RKO (cell line): ENCODE measurements around the gene H2BK1.

Source experiments
- DNase-seq: peaks from one replicate; pipeline ENCODE4 v3.0.0-alpha.2; 2016; ENCODE audit warnings: low spot score

Gene H2BK1

DNA sequence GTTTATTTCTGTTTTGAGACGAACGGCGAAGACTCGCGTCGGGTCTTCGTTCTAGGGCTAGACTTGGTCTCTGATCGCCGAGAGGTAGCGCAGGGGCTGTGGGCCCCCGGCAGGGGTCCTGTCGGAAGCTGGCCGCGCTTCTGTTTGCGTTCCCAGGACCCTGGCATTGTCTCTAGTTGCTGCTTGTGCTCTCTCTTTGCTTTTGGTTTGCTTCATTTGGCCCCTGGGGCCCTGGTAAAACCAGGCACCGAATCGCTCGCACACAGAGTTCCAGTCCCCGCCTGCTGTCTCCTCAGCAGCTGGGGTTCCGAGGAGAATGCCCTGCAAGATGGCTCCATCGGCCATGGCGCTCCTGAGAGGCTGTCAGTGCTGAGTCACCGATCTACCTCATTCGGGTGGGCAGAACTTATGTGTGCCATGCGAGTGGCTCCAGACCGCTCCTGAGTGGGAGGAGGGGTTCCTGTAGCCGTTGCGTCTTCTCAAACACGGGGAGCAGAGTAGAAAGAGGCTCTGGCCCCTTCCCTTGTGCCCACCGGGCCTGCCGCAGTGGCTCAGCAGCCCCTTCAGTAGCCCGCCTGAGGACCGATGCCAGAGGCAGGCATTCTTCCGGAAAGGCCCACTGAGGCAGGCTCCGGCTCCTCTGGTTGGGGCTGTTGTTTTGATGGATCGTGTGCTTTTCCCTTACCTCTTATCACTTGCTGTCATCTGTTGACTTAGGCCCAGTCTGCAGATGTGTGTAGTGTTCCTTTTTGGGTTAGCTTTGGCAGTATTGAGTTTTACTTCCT, 22.8 kb upstream of the H2BK1 start:
- DNase-seq = peak; percentile 96

DNA sequence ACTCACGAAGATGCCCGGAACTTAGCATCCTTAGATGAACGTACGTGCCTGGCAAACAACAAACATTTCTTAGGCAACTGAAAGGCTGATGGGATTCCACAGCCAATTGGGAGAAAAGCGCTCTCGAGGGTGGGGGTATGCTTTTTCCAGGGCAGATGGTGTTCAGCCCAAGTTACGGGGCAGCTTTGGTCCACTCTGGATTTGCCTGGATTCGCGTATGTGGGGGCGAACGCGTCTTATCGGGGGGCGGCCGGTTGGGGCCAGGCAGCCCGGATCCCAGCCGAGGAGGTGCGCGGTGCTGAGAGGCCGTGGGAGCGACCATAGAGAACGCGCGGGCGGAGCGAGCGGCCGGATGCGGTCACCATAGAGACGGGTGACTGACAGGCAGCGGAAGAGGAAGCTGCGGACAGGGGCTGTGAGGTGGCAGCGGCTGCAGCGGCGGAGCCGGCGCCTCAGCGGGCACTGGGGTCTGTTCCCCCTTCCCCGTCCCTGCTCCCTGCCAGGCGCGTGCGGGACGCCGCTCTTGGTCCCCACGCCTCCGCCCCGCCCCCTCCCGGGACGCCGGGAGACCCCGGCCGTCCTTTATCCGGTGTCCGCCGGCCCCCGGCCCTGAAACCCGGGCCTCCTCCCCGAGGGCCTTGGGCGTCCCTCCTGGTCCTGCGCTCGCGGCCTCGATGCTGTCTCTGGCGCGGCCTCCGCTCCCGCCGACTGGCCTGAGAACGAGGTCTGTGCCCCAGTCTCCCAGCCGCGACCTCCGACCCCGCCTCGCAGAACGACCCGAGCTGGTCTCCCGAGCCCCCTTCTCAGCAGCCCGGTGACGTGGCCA, 22.0 kb upstream of the H2BK1 start, which contains the start of gene CHPF2:
Gene CHPF2 (plus strand): TSS at position 393 of the 826 bp plus-strand sequence. CDS start 1,529 bp downstream, outside the sequence.
- DNase-seq = peak; percentile 94

DNA sequence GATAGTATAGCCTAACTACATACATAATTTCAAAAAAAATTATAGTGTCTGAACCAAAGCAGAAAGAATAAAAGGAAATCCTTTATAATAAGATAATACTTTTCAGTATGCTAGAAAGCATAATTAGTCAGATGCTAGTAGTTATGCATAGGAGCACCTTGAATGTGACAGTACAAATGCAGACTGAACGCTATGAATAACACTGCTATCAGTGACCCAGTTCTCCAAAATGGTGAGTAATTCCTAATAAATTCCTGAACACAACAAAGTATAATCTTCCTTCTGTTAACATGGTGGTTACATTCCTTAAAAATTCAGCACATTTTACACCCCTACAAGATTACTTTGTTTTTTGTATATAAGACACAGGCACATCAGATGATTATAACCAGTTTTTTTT, 20.8 kb upstream of the H2BK1 start:
- DNase-seq = peak; percentile 50

DNA sequence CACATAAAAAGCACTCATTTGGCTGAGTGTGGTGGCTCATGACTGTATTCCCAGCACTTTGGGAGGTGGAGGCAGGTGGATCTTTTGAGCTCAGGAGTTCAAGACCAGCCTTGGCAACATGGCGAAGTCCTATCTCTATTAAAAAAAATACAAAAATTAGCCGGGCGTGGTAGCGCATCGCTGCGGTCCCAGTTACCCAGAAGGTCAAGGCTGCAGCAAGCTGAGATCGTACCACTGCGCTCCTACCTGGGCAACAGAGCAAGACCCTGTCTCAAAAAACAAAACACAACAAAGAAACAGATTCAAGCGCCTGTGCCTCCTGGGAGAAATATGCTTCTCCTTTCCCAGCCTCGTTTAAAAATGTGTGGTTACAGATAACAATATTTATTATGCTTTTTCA, 19.0 kb upstream of the H2BK1 start:
- DNase-seq = no peak

DNA sequence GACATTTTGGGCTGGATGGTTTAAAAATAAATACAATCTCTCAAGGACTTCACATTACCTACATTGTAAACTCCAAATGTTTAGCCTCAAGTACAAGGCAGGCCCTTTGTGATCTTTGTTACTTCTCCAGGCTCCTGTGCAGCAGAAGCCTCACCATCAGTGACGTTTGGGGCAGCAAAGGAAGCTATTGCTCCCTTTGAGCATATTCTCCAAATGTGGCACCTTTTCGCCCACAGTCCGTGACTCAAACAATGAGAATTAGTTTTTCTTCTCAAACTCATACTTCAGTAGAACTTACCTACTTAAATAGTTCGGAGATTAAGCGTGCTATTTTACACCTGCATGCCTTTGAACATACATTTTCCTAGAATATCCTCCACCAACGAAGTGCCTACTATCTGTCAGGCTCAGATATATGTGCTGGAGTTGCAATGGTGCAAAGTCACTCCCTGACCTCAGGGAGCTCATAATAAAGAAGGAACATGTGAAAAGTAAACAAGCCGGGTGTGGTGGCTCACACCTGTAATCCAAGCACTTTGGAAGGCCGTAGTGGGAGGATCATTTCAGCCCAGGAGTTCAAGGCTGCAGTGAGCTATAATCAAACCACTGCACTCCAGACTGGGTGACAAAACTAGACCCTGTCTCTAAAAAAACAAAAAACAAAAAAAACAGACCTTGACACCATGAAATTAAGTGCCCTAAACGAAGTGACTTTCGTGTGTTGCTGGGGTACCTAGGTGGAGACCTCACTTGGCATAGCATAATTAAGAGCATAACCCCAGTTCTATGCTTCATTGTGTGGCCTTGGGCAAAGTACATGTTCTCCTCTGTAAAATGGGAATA, 18.0 kb upstream of the H2BK1 start:
- no peak for DNase-seq

DNA sequence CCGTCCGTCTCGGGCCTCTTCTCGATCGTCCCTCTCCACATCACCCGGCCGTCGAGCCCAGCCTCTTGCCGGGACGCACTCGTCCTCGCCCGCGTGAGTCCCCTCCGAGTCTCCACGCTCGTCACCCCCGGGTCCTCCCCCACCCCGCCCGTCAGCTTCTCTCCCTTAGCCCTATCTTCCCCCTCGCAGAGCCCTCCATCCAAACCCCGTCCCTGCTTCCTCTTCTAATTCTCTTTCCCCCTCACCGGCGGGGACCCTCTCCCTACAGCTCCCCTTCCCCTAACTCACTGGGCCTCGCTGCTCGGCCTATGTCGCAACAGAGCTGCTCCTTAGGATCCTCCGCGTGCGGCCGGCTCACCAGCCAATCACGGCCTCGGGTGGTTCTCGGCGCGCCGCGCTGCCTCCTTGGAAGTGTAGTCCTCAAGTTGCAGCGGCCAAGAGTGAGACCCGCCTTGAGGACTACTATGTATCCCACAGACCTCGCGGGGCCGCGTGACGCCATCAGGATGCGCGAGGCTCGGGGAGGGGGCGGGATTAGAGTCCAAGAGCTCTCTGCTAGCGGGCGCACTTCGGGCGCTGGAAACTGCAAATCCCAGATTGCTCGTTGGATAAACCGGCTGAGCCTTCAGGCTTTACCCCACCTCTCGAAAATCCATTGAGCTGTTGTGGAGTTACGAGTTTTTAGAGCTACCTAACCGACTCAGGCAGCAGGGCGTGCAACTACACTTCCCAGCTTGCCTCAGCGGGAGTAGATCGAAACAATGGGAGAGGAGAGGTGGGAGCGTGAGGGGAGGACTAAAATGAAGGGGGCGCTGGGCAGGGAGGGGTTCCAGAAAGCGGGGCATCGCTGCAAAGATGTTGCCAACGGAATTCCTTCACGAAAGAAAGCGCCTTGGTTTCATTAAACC, 16.8 kb upstream of the H2BK1 start, which contains the start of gene ABCF2:
Gene ABCF2 (minus strand): TSS at position 331 of the 908 bp plus-strand sequence. CDS start 747 bp downstream, outside the sequence.
- DNase-seq = peak; percentile 100

DNA sequence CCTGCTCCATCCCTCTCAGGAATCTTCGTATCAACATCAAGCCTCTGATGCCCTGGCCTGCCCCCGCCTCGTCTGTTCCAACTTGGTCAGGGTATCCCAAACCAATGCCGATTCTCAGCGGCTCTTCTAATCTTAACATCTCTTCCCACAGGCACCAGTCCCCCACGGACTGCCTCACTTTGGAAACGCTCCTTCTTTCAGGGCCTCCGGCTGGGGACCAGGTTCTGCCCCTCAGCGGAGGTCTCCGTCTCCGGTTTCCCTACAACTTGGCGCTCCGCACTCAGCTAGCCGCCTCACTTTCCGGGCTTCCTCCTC, 16.2 kb upstream of the H2BK1 start:
- DNase-seq = no peak

DNA sequence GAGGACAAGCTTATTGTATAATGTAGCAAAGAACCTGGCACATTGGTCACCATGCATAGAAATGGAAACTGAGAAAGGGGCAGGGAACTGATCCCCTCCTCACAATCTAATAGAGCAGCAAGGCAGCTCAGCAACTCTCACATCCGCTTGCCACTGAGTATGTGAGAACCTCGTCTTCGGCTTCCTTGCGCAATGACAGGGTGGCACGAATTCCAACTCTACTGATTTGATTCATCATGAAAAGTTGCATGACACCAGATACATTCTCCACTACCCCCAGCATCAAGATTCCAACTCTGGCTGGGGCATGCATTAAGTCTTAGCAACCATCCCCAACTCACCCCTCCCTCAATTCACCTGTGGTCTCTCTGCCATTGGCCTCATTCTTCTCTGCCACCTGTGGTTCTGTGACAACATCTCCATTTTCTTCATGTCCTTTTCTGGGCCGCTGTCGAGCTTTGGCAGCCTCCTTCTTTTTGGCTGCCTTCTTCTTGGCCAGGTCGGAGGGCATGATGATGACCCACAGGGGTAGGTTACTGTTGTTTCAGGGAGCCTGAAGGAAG, 15.7 kb upstream of the H2BK1 start:
- peak; percentile 79 for DNase-seq

DNA sequence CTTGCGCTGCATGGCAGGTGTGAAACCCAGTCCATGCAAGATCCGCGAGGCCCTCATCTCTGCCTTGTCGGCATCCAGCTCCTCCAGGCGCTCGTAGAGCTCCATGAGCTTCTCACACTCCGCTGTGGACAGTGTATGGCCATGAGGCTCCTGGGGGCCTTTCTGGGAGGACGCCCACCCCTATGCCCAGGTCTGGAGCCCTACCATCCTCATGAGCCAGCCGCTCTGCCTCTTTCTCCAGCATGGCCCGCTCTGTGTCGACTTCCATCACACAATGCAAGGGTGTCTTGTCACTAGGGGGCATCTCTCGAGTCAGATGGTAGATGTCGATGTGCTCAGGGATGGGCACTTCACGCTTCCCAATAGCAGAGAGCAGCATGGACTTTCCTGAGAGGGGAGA, 13.4 kb upstream of the H2BK1 start:
- DNase-seq = no peak

DNA sequence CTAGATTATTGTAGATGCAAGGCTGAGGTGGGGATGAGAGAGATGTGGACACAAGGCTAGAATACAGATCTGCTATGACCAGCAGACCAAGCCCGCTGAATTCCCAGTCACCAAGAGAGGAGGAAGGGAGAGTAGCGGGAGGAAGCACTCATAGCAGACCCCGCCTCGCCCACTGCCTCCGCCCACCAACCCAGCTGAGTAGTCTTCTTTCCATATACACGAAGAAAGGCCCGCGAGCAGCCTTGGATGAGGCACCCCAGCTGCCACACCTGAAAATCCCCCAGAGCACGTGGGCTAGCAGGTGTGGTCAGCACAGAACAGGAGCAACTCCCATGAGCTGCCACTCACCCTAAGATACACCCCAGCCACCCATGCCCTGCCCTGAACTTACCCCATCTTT, 7.9 kb upstream of the H2BK1 start:
- no peak for DNase-seq

DNA sequence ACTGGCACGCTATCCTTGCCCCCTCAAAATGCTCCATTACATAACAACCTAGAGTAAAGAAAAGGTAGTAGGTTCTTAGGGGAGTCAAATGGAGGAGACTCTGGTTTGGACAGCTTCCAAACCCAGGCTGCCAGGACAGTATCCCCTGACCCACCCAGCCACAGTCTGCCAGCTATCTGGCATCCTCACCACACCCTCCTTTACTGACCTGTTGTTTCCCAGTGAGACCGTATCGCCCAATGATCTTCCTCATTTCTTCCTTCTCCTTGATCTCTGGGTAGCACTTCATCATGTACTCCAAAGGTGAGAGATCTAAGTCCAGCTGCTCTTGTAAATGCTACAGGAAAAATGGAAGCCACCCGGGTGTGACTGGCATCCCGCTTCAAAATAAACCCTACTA, 5.1 kb upstream of the H2BK1 start:
- DNase-seq = no peak

DNA sequence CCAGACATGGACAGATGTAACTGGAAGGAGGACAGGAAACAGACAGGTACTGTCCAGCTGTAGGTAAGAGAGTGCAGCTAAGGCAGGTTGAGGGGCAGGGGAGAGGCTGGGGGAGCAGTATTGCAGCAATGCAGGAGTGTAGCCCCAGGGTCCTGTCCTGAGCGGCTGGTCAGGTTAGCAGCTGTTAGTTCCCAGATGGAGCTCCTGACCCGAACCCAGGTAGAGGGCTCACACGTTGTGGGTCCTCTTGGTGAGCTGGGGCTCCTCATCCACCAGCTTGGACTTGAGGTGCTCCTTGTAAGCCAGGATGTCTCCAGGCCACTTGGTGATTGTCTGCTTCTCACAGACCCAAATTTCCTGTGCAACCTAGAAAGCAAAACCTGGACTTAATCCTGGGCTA, 3.5 kb upstream of the H2BK1 start:
- DNase-seq = no peak

DNA sequence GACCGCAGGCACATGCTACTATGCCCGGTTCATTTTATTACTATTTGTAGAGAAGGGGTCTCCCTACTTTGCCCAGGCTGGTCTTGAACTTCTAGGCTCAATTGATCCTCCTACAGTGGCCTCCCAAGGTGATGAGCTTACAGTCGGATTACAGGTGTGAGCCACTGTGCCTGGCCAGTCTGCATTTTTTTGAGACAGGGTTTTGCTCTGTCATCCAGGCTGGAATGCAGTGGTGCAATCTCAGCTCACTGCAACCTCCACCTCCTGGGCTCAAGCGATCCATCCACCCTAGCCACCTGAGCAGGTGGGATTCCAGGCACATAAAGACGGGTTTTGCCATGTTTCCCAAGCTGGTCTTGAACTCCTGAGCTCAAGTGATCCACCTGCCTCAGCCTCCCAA, 2.3 kb upstream of the H2BK1 start:
- no peak for DNase-seq

DNA sequence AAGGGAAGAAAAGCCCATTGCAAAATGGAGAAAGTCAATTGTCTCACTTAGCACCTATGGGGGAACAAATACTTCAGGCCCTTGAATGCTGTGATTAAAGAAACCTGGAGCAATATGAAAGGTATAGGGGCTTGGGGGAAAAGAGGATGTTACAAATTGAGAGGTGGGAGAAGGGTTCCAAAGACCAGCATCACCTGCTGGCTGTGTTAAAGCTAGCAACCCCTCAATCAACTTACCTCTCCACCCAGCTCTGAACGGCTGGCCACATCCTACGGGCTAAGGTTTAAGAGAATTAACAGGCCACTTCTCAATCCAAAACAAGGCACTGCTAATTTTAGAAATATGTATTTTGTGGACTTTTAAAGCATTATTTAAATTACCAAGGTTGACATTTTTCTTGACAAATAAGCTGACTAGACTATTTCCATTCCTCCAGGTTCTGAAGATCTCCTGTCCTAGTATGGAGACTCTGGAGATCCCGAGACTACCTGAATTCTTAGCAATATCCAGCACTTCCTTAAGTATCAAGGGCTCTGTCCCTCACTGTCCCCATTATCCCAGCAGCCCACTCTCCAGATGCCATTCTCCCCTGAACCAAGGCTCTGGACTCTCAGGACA, 976 bp upstream of the H2BK1 start:
- DNase-seq = no peak

DNA sequence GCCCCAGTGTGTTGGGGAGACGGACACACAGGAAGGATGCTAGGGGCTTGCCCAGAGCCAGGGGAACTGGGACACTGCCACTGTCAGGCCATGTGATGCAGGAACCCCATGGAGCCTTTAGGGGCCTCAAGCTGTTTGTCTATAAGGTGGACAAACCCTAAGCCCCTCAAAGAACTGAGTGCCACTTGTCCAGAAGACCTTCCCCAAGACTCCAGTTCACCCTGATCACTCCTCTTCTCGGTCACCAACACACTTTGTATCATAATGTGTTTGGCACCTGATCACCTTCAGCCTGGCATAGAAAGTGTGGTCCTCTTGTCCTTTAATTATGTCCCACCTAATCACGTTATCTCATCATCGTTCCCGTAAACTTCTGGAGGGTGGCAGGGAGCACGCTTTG, 700 bp downstream of the H2BK1 start:
- DNase-seq = no peak

DNA sequence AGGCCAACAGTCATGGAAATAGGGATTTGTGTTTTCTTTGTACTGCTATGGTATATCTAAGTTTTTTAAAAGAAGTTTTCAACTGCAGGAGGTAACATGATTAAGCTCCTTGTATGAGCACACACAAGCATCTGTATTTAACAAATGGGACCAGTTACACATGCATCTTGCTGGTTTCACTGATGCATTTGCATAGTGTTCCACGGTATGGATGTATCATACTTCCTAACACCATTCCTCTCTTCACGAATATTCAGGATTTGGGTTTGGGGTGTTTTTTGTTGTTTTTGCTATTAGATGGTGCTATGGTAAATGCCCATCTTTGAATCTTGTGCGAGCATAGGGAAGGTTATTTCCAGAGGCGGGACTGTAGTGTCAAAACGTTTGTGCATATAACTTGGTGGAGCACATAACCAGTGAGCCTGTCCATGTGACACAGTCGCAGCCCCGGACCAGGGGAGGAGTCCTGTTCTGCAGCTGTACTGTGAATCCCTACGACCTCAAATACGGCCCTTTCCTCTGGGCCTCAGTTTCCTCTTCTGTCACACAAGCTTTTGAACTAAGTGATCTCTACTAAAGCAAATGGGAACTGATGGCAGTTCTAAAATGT, 1.9 kb downstream of the H2BK1 start:
- no peak for DNase-seq

DNA sequence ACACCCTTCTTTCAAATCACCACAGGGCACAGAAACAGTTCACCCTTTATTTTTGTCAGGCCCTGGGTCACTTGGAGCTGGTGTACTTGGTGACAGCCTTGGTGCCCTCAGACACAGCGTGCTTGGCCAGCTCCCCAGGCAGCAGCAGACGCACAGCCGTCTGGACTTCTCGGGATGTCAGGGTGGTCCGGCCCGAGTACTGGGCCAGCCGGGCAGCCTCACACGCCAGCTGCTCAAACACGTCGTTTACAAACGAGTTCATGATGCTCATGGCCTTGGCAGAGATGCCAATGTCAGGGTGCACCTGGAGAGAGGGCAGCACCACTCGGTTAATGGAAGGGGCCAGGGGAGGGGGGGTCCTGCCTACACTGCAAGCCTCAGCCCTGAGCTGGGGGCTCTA, 2.5 kb downstream of the H2BK1 start:
- DNase-seq = no peak

DNA sequence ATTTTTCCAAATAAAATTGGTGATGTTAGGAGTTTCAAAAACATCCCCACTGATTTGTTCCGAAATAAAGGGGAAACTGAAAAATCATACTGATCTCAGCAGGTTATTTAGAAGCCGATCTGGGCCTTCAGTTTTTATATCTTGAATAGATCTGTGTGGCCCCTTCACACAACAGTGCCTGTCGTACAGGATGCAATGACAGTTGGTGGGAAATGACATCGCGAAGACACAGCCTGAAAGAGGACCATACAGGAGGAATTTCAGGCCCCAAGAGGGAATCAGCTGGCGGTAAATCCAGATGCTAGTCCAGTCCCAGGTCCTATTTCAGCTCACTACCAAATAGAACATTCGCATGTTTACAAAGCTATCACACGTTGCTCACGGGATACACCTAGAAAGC, 3.0 kb downstream of the H2BK1 start:
- DNase-seq = no peak

DNA sequence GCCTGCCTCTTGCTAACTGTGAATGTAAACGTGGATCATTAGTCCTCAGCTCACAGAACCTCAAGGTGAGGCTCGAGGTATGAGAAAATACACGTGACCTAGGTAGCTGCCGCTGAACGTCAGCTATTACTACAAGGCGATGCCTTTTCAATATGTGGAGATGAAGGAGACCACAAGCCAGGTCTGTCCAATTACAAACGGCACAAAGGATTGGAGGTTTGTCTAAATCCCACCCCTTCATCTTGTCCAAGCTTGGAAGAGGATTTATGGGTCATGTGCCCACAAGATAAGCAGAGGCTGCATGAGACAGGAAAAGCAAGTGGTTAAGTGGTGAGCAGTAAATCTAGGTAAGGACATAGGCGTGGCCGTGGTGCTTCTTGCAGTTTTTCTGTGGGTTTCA, 3.4 kb downstream of the H2BK1 start:
- DNase-seq = no peak

DNA sequence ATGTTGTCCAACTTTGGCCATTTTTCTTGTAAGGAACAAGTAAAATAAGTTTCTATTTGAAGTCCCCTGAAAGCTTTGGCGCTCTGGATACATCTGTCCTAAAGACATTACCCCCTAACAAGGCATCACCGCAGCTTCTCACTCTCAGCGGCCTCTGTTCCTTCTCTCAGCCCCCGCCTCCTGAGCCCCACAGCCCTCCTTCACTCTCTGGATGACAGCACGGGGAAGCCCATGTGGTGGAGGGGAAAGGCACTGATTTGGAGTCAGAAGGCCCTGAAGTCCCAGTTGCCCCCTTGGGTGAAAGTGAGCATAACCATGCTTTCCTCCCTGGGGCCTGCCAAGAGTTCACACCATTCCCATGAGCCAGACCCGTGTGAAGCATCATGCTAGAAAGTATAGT, 4.6 kb downstream of the H2BK1 start:
- DNase-seq = no peak
